Measurements from ENCODE around the gene LRRC8D. TPM values are rescaled to one million over a fixed set of nuclear protein-coding genes. Genes with fewer than 3 reads are reported as not detected.

The LRRC8D gene
- total and polyA plus RNA-seq, 9 donors: 5.0 to 14.1 (median 8.8) TPM

GRCh38 chr1:89935235-89935634 is 114.4 kb downstream of the LRRC8D start:
- Histone ChIP-seq H3K4me3 (no peak overlapping the region), H3K27ac (no peak overlapping the region), H3K4me1 (ENCODE audit: insufficient read depth) (peaks cover 8% of the 10 kb centered on the region), H3K9me3 (no peaks in the 10 kb centered on the region), H3K27me3 (no peaks in the 10 kb centered on the region), H3K36me3 (no peaks in the 10 kb centered on the region)
- TF ChIP-seq CTCF (IDR thresholded peaks at IDR 0.05): no peak
- no peak for TF ChIP-seq EP300 (IDR thresholded peaks at IDR 0.05)
- no peak for TF ChIP-seq POLR2A (IDR thresholded peaks at IDR 0.05)
- intact Hi-C loops (cut with DNase I): no loop called here
- DNase-seq: no peak
- WGBS, 3 donors: 81 to 87% (median 86%) methylated on average over 4 of the region's 4 CpGs

GRCh38 chr1:89936694-89937093 is 115.9 kb downstream of the LRRC8D start:
- peaks cover 8% of the 10 kb centered on the region for H3K4me1 ChIP-seq (ENCODE audit: insufficient read depth)
- H3K27me3 ChIP-seq: no peaks in the 10 kb centered on the region
- no peaks in the 10 kb centered on the region for H3K9me3 ChIP-seq
- H3K4me3 ChIP-seq: no peak overlapping the region
- no peaks in the 10 kb centered on the region for H3K36me3 ChIP-seq
- no peak for TF ChIP-seq EP300 (IDR thresholded peaks at IDR 0.05)
- no peak for TF ChIP-seq CTCF (IDR thresholded peaks at IDR 0.05)
- no peak for TF ChIP-seq POLR2A (IDR thresholded peaks at IDR 0.05)
- no peak overlapping the region for H3K27ac ChIP-seq
- intact Hi-C loops (cut with DNase I): no loop called here
- WGBS, 3 donors: 95 to 97% (median 95%) methylated on average over 1 of the region's 1 CpG
- DNase-seq: no peak

- intact Hi-C loops (cut with DNase I): no loop called here
- TF ChIP-seq EP300 (IDR thresholded peaks at IDR 0.05) (no peak), CTCF (IDR thresholded peaks at IDR 0.05) (no peak), POLR2A (IDR thresholded peaks at IDR 0.05) (no peak)
- 69 to 81% (median 79%) methylated on average over 7 of the region's 7 CpGs for WGBS, 3 donors
These were observed 117.6 kb downstream of the LRRC8D start for GRCh38 chr1:89938171-89939055.

GRCh38 chr1:89939059-89939570 is 118.3 kb downstream of the LRRC8D start:
- Histone ChIP-seq H3K9me3 (no peaks in the 10 kb centered on the region), H3K27ac (peak overlapping the region in 1 of 2 donors; percentile 21), H3K4me1 (ENCODE audit: insufficient read depth) (peaks cover 8% of the 10 kb centered on the region), H3K36me3 (no peaks in the 10 kb centered on the region), H3K27me3 (no peaks in the 10 kb centered on the region), H3K4me3 (no peak overlapping the region)
- intact Hi-C loops (cut with DNase I): no loop called here
- no peak for DNase-seq
- TF ChIP-seq POLR2A (IDR thresholded peaks at IDR 0.05): no peak
- TF ChIP-seq EP300 (IDR thresholded peaks at IDR 0.05): no peak
- TF ChIP-seq CTCF (IDR thresholded peaks at IDR 0.05): no peak
- 85 to 93% (median 88%) methylated on average over 7 of the region's 7 CpGs for WGBS, 3 donors

More at GRCh38 chr1:89938171-89939055, 117.6 kb downstream of the LRRC8D start:
- no peak overlapping the region for H3K4me3 ChIP-seq
- DNase-seq: no peak
- no peaks in the 10 kb centered on the region for H3K36me3 ChIP-seq
- no peaks in the 10 kb centered on the region for H3K9me3 ChIP-seq
- H3K27me3 ChIP-seq: no peaks in the 10 kb centered on the region
- peaks cover 8% of the 10 kb centered on the region for H3K4me1 ChIP-seq (ENCODE audit: insufficient read depth)
- H3K27ac ChIP-seq: peak overlapping the region in 1 of 2 donors; percentile 29

Data from ovary (tissue), 9 donors.